Epithelial cell of prostate (primary cell): ENCODE results near the gene MCF2L.
"Not testable (repeated sequence)": the region's sequence is repeated elsewhere in the genome, so short reads cannot be mapped to it uniquely, and the experiment has no call there.

Experiments used
- DNase-seq: peaks from one replicate; pipeline ENCODE4 v3.0.0-alpha.2; 2011; ENCODE audit warnings: low read depth, low spot score
- H3K27ac ChIP-seq: fragments of 450-650 bp; 2 replicates; pipeline ENCODE4 v1.5.1; 2017; ENCODE audit warnings: mild to moderate bottlenecking

MCF2L gene, protein sequence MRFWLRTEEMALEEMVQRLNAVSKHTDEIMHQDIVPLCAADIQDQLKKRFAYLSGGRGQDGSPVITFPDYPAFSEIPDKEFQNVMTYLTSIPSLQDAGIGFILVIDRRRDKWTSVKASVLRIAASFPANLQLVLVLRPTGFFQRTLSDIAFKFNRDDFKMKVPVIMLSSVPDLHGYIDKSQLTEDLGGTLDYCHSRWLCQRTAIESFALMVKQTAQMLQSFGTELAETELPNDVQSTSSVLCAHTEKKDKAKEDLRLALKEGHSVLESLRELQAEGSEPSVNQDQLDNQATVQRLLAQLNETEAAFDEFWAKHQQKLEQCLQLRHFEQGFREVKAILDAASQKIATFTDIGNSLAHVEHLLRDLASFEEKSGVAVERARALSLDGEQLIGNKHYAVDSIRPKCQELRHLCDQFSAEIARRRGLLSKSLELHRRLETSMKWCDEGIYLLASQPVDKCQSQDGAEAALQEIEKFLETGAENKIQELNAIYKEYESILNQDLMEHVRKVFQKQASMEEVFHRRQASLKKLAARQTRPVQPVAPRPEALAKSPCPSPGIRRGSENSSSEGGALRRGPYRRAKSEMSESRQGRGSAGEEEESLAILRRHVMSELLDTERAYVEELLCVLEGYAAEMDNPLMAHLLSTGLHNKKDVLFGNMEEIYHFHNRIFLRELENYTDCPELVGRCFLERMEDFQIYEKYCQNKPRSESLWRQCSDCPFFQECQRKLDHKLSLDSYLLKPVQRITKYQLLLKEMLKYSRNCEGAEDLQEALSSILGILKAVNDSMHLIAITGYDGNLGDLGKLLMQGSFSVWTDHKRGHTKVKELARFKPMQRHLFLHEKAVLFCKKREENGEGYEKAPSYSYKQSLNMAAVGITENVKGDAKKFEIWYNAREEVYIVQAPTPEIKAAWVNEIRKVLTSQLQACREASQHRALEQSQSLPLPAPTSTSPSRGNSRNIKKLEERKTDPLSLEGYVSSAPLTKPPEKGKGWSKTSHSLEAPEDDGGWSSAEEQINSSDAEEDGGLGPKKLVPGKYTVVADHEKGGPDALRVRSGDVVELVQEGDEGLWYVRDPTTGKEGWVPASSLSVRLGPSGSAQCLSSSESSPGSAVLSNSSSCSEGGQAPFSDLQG

DNA sequence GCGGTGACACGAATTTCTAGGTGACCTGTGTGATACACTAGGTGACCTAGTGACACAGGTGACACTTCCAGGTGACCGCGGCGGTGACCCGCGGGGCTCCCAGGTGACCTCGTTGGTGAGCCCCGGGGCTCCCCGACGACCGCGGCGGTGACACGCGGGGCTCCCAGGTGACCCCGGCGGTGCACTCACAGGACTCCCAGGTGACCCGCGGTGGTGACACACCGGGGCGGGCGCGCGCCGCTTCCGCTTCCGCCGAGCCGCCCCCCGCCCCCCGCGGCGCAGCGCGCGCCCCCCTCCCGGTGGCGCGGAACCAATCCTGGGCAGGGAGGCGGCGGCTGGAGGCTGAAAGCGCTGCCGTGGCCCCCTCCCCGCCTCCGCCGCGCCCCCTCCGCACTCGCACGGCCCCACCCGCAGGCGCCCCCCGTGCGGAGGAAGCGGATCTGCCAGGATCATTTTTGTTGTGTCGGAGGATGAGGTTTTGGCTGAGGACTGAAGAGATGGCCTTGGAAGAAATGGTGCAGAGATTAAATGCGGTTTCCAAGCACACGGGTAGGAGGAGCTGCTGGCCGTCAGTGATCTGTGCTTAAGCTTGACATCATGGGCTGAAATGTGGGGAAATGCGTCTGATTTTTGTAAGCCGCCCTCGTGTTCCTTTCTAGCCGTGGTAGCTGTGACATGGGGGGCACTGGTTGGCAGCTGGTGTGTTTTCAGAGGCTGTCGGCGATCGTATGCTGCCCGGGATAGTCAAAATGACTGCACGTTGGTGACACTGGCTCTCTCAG is at the start of gene MCF2L:
MCF2L (plus strand) TSS at position 305 of the 782 bp plus-strand sequence; CDS start at position 471, 166 bp downstream.
- DNase-seq = no peak

DNA sequence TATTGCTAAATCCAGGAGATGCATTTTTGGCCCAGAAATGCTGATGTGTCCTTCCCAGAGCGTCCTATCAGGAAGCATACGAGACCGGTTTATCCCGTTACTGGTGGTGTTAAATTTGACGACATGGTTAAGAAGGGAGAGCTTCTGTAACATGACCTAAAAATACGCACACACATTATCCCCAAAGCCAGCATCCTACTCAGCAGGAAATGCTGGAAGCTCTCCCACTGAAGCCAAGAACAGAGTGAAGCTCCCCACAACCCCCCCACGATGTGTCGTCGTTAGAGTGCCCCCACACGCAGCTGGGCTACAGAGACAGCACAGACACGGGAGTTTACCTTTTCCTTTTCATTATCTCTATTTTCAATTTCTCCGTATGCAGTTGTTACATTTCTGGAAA is 45.1 kb upstream of the MCF2L start:
- DNase-seq = no peak
- H3K27ac ChIP-seq = no peak overlapping the region

More for the DNA sequence above, at the start of gene MCF2L:
- H3K27ac ChIP-seq = no peak within 1 kb of the TSS

DNA sequence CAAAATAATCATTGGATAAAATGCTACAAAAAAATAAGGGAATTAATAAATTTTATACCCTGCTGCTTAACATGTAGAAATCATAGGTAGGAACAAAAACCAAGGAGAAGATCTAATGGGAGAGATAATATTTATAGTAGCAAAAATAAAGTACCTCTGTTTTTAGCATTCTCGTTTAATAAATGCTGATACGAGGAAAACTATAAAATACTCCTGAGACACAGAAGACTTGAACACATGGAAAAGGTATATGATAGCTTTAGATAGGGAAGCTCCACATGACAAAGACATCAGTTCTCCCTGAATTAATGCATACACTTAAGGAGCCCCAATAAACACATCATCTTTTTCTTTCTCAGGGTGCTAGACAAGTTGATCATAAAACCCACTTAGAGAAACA is 44.6 kb upstream of the MCF2L start:
- DNase-seq = no peak
- H3K27ac ChIP-seq = no peak overlapping the region

DNA sequence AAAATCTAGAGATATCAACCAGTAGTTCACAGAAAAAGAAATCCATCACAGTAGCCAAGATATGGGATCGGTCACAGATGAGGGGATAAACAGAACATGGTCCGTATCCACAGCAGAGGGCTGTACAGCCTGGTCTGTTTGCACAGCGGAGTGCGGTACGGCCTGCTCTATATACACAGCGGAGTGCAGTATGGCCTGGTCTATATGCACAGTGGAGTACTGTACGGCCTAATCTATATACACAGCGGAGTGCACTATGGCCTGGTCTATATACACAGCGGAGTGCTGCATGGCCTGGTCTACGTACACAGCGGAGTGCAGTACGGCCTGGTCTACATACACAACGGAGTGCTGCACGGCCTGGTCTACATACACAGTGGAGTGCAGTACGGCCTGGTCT is 43.0 kb upstream of the MCF2L start:
- no peak overlapping the region for H3K27ac ChIP-seq
- no peak for DNase-seq

DNA sequence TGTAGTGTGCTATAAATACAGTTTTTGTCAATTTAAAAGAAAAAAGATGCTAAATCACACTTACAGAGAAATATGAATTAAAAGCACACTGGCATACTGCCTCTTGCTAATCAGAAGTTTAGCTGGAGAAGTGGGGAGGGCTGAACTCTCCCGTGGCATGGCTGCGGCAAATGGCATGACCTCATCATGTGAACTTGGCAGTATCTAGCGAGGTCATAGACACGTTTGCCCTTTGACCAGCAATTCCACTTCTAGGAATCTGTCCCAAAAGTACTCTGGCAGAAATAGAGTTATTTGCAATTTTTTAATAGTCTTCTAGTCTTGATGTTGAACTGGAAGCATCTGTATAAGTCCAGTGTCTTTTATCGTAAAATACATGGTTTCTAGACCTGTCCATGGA is 42.0 kb upstream of the MCF2L start:
- DNase-seq = no peak
- H3K27ac ChIP-seq = no peak overlapping the region

DNA sequence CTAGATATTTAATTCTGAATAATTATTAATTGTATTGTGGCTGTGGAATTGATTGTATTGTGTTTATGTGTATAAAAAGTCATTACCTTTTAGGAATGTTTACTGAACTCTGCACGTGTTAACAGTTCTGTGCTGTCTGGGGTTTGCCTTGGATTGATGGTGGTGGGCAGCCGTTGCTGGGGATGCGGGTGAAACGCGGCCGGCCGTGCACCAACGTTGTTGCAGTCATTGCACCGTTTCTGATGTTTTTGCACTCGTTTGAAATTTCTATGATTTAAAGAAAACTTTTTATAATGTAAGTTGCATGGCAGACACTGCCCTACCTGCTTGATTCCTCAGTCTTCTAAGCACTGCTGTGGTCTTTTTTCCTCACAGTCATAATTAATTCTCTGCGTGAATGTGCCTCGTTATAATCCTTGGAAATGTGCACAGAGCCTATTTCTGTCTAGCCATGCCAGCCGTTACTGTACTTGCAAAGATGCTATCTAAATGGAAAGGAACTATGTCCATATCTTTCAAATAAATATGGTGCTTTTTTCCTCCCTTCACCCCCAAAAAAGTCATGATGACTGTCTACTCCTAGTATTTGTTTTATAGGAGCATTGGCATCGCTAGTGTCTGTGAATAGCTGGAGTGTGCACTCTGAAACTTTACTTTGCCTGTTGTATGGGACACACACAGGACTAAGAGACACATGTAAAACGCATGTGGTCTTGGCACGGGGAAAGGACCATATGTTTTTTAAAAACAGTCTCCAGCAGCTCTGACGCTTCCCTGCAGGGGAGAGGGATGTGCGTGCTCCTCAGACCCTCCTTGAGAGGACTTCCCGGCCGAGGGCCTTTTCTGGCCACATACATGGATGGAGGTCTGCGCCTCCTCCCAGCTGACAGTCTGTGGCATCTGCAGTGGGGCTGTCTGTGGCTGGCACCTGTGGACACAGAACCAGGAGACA is 40.7 kb upstream of the MCF2L start:
- no peak for DNase-seq

DNA sequence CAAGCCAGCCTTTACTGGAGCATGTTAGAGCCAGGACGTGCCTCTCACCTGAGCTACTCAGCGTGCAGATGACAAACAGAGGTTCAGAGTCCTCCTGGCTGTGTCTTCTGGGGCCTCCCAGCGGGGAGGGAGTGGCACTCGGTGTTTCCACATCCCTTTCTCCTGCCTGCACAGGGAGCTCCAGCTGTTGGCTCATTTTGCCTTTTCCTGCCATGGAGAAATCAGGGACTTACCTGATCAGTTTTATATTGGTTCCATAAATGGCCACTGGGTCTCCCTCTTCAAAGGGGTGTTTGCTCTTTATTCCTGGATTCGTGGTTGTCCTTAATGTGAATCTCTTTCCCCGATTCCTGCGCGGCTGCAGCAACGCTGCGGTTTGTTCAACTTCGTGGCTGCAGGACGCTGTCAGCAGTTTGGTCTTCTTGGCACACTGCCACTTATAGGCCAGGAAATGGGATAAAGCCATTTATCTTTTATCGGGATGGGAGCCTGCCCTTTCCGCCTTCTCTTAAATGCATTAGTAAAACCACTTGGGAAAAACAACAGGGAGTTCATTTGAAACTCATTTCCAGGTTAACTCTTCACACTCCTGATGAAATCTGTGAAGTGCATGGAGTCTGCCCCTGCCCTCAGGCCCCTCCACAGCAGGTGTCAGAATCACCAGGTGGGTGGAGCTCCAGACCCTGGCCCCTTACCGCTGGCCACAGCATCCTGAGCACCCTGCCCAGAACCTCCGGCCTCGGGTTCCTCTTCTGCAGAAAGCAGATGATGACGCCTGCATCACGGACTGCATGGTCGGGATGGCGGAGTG is 39.8 kb upstream of the MCF2L start:
- no peak for DNase-seq

More for the DNA sequence above, 40.7 kb upstream of the MCF2L start:
- H3K27ac ChIP-seq = no peak overlapping the region

DNA sequence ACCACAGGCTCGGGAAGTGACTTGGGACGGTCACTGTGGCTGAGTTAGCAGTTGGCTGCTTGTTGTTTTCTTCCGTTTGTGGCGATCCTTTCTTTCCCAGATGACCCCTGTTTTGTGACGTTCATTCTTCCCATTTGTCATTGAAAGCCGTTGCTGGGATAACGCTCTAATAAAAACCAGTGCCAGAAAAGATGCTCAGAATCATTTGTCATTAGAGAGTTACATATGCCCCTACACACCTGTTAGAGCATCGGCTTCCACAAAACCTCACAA is 39.3 kb upstream of the MCF2L start:
- no peak for DNase-seq

More for the DNA sequence above, 39.8 kb upstream of the MCF2L start:
- H3K27ac ChIP-seq = no peak overlapping the region

DNA sequence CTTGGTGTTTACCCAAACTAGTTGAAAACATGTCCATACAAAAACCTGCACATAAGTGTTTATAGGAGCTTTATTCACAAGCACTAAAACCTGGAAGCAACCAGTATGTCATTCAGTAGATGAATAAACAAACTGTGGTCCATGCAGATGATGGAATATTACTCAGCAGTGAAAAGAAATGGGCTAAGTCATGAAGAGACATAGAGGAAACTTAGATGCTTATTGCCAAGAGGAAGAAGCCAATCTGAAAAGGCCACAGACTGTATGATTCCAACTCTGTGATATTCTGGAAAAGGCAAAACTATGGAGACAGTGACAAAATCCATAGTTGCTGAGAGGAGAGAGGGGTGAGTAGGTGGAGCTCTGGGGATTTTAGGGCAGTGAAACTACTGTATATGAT is 38.8 kb upstream of the MCF2L start:
- DNase-seq = no peak
- H3K27ac ChIP-seq = no peak overlapping the region

More for the DNA sequence above, 39.3 kb upstream of the MCF2L start:
- no peak overlapping the region for H3K27ac ChIP-seq

DNA sequence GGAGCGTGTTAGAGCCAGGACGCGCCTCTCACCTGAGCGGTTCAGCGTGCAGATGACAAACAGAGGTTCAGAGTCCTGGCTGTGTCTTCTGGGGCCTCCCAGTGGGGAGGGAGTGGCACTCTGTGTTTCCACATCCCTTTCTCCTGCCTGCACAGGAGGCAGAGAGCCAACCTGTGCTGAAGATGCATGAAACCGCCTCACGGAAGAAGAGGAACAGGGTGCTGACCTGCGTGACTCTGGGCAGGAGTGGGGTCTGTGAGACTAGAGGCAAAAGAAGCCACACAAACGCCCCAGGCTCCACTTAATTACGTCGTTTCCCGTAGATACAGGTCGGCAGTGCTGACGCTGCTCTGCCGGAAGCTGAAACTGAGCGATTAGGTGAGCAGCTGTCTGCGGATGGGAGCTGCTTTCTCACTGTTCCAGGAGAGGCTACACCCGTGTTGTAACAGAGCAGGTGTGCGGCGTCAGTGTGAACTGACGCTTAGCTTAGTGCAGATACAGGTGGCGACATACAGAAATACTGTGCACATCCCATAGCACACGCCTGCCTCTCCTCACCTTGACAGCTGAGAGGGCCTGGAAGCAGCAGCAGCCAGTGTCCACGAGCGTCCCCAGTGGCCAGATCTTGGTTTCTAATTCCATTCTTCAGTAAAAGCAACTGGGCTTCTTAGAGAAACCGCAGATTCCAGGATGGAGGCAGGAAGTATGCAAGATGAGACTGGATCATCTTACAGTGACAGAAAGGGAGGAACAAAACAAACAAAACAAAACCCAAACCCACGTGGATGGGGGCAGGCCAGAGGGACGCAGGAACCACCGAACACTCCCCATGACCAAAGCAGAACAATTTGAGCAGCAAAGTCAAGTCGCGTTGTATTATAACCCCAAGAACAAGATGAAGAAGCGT is 37.7 kb upstream of the MCF2L start:
- peak overlapping the region; percentile 22 for H3K27ac ChIP-seq
- DNase-seq = peak; percentile 33

DNA sequence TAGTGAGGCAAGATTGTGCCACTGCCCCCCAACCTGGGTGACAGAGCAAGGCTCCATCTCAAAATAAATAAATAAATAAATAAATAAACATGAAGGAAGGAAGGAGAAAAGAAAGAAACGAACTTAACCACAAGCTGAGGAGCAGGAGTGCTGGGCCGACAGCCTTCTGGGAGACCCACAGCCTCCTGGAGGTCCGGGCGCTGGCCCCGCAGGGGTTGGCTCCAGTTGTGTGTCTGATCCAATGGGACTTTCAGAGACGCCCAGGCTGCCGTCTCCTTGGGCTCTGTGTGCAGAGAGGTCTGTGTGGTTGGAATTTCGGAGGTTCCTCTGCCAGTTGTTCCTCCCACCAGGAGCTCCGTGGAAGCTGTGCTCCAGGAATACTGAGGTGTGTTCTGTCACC is 36.0 kb upstream of the MCF2L start:
- no peak for DNase-seq
- no peak overlapping the region for H3K27ac ChIP-seq

DNA sequence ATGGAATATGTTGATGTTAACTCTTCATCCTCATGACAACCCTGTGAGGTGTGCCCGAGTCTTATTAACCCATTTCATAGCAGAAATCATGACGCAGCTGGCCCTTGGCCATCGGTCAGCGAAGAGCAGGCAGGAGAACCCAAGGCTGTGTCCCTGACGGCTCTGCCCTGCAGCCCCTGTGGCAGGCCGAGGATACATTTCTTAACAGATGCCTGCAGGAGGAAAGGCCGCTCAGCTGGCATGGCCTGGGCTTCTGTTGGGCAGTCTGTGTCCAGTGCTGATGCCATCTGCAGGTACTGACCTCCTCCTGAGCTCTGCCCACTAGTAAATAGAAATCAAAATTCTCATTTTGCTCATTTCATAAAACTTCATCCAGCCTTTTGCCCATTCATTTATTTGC is 35.4 kb upstream of the MCF2L start:
- DNase-seq = no peak
- no peak overlapping the region for H3K27ac ChIP-seq

DNA sequence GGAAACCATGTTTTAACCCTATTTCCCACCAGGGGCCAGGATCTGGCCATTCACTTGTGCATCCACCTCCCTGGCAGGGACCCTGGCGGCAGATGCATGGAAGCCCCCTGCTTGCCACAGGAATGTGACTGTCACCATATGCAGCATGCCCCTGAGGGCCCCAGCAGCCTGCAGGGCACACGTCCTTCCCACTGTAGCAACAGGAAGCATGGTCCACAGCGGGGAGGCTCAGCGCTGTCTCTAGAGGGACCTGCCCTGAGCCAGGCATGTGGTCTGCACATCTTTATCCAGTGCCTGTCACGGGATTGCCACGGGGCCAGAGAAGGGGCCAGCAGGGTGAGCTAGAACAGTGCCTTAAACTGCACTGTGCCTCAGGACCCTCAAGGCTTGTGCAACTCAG is 34.9 kb upstream of the MCF2L start:
- no peak overlapping the region for H3K27ac ChIP-seq
- DNase-seq = no peak

DNA sequence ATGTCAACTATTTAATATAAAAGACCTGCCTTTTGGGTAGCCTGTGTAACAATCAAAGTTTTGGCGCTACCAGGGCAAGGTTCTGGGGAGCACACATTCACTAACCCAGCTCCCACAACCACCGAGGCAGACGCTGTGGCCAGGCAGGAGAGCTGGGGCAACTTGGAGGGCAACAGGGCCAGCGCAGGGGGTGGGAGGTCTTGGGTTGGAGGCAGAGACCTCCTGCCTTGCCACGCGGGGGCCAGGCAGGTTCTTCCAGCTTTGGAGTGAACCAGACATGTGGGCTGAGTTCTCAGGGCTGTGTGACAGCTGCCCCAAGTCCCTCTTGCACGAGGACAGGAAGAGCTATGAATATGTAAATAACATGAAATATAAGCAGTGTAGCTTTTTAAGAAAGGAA is 30.3 kb upstream of the MCF2L start:
- H3K27ac ChIP-seq = no peak overlapping the region
- DNase-seq = no peak

DNA sequence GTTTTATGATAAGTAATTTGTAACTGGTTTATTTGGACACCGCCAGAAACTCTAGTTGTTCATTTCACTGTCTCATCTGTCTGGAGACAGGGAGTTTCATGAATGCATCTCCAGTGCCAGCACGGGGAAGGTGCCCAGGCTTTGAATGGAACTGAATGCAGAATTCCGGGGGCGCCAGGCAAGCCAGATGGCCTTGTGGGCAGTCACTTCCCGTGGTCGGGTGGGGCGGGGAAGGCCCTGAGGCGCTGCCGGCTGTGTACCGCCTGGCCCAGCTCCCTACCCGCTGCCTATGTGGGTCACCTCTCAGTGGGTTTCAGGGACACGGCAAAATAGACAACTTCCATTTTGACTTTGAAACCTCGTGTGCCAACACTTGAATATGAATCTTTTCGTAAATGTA is 28.8 kb upstream of the MCF2L start:
- no peak for DNase-seq
- no peak overlapping the region for H3K27ac ChIP-seq

DNA sequence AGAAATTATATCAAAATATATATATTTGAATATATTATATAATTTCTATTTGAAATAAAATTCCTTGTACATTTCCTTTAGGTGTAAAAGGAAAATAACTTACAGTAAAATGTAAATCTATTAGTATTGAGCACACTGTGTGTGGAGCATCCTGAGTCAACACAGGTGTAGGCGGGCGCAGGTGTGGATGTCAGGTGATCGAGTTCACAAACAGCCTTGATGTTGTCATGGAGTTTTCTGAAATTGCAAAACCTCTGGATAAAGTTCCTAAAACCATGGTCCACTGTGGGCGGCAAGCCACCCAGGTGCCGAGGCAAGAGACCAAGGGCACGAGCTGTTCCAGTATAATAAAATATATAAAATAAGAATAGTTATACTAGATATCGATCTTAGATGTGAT is 27.7 kb upstream of the MCF2L start:
- no peak for DNase-seq
- no peak overlapping the region for H3K27ac ChIP-seq

DNA sequence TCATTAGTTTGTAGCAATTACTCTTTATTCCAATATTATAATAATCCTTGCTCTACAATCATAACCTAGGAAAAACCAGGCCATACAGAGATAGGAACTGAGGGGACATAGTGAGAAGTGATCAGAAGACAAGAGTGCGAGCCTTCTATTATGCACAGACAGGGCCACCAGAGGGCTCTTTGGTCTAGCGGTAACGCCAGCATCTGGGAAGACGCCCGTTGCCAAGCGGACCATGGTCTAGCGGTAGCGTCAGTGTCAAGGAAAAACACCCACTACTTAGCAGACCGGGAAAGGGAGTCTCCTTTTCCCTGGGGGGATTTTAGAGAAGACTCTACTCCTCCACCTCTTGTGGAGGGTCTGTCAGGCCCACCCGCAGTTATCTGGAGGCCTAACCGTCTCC is 27.2 kb upstream of the MCF2L start:
- DNase-seq, H3K27ac ChIP-seq: not testable (repeated sequence)
